ENCODE data around the gene CDHR1. TPM values are rescaled to one million over a fixed set of nuclear protein-coding genes. Genes with fewer than 3 reads are reported as not detected.

The CDHR1 gene
- total RNA-seq (2021) (5.0 to 7.2 TPM (median 6.4 TPM) in 3 replicates), Bru-seq, nascent RNA (percentile 40 among the genes with signal in this experiment)
- long read RNA-seq, experiment 1, full-length matches to known transcripts: 5 of 17 reads
- long read RNA-seq, experiment 1, partial matches to known transcripts: 3 of 17 reads
- long read RNA-seq, experiment 1, other reads (novel, unspliced or antisense): 9 of 17 reads
- long read RNA-seq, experiment 2, full-length matches to known transcripts: 1 of 6 reads
- long read RNA-seq, experiment 2, partial matches to known transcripts: 1 of 6 reads
- long read RNA-seq, experiment 2, other reads (novel, unspliced or antisense): 4 of 6 reads
- long read RNA-seq, experiment 3: 0 reads

DNA sequence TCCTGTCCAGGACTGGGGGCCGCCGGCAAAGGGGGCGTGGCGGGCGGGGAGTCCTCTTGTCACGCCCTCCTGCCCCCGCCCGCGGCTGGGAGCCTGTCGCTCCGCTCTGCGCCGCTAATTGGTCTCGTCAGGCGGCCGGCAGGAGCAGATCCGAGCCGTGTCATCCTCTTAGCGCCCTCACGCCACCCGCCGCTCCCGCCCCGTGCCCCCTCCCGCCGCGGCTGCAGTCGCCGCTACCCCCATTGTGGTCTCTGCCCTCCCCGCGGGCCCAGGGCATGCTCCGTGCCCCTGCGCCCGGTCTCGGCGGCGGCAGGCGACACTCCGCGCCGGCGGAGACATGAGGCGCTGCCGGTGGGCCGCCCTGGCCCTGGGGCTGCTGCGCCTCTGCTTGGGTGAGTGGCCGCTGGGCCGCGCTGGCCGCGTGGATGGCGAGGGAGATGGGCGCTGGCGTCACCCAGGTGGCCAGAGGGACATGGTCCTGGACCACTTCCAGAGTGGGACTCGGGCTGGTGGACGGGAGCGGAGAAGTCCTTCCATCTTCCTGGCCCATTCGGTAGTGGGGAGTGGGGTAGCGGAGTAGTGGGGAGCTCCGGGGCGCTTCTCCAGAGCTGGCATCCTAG, at the start of gene CDHR1:
Gene CDHR1 (plus strand): TSS at position 114 of the 620 bp plus-strand sequence. CDS start 224 bp downstream, at position 338.
- ATAC-seq (peak; percentile 85), DNase-seq (ENCODE audit: low spot score) (peak; percentile 73)
- Mint-ChIP-seq H3K4me3 (peak within 1 kb of the TSS; percentile 68), H3K4me1 (peaks cover 9% of the 10 kb centered on the region; the same call in 1 of the 2 replicates), H3K27ac (no peak within 1 kb of the TSS), H3K9me3 (no peaks in the 10 kb centered on the region), H3K36me3 (no peaks in the 10 kb centered on the region), H3K27me3 (ENCODE audit: low read depth) (peaks cover 57% of the 10 kb centered on the region)
- TF ChIP-seq, protein P1, sequence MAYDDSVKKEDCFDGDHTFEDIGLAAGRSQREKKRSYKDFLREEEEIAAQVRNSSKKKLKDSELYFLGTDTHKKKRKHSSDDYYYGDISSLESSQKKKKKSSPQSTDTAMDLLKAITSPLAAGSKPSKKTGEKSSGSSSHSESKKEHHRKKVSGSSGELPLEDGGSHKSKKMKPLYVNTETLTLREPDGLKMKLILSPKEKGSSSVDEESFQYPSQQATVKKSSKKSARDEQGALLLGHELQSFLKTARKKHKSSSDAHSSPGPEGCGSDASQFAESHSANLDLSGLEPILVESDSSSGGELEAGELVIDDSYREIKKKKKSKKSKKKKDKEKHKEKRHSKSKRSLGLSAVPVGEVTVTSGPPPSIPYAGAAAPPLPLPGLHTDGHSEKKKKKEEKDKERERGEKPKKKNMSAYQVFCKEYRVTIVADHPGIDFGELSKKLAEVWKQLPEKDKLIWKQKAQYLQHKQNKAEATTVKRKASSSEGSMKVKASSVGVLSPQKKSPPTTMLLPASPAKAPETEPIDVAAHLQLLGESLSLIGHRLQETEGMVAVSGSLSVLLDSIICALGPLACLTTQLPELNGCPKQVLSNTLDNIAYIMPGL (CRISPR knock-in tag; IDR thresholded peaks at IDR 0.05): peak; percentile 60; the same call in 1 of the 2 replicates
- TF ChIP-seq ZNF317 (CRISPR knock-in tag; IDR thresholded peaks at IDR 0.05; ENCODE audit: borderline replicate concordance, low read depth) (no peak), ZNF263 (CRISPR knock-in tag; IDR thresholded peaks at IDR 0.05; ENCODE audit: low read depth) (no peak), TEAD1 (CRISPR knock-in tag; IDR thresholded peaks at IDR 0.05) (0 out of 2 replicates have a peak, but pooled peaks have one; percentile 22), SMAD3 (CRISPR knock-in tag; IDR thresholded peaks at IDR 0.05; ENCODE audit: borderline replicate concordance) (no peak), ESRRA (CRISPR knock-in tag; IDR thresholded peaks at IDR 0.05; ENCODE audit: borderline replicate concordance) (no peak; the same call in 1 of the 2 replicates)
- TF ChIP-seq, protein P2, sequence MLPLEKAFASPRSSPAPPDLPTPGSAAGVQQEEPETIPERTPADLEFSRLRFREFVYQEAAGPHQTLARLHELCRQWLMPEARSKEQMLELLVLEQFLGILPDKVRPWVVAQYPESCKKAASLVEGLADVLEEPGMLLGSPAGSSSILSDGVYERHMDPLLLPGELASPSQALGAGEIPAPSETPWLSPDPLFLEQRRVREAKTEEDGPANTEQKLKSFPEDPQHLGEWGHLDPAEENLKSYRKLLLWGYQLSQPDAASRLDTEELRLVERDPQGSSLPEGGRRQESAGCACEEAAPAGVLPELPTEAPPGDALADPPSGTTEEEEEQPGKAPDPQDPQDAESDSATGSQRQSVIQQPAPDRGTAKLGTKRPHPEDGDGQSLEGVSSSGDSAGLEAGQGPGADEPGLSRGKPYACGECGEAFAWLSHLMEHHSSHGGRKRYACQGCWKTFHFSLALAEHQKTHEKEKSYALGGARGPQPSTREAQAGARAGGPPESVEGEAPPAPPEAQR (CRISPR knock-in tag; IDR thresholded peaks at IDR 0.05): no peak
- TF ChIP-seq, protein P3, sequence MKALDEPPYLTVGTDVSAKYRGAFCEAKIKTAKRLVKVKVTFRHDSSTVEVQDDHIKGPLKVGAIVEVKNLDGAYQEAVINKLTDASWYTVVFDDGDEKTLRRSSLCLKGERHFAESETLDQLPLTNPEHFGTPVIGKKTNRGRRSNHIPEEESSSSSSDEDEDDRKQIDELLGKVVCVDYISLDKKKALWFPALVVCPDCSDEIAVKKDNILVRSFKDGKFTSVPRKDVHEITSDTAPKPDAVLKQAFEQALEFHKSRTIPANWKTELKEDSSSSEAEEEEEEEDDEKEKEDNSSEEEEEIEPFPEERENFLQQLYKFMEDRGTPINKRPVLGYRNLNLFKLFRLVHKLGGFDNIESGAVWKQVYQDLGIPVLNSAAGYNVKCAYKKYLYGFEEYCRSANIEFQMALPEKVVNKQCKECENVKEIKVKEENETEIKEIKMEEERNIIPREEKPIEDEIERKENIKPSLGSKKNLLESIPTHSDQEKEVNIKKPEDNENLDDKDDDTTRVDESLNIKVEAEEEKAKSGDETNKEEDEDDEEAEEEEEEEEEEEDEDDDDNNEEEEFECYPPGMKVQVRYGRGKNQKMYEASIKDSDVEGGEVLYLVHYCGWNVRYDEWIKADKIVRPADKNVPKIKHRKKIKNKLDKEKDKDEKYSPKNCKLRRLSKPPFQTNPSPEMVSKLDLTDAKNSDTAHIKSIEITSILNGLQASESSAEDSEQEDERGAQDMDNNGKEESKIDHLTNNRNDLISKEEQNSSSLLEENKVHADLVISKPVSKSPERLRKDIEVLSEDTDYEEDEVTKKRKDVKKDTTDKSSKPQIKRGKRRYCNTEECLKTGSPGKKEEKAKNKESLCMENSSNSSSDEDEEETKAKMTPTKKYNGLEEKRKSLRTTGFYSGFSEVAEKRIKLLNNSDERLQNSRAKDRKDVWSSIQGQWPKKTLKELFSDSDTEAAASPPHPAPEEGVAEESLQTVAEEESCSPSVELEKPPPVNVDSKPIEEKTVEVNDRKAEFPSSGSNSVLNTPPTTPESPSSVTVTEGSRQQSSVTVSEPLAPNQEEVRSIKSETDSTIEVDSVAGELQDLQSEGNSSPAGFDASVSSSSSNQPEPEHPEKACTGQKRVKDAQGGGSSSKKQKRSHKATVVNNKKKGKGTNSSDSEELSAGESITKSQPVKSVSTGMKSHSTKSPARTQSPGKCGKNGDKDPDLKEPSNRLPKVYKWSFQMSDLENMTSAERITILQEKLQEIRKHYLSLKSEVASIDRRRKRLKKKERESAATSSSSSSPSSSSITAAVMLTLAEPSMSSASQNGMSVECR (CRISPR knock-in tag; IDR thresholded peaks at IDR 0.05; ENCODE audit: borderline replicate concordance): 0 out of 2 replicates have a peak, but pooled peaks have one; percentile 6
- TF ChIP-seq, protein P4, sequence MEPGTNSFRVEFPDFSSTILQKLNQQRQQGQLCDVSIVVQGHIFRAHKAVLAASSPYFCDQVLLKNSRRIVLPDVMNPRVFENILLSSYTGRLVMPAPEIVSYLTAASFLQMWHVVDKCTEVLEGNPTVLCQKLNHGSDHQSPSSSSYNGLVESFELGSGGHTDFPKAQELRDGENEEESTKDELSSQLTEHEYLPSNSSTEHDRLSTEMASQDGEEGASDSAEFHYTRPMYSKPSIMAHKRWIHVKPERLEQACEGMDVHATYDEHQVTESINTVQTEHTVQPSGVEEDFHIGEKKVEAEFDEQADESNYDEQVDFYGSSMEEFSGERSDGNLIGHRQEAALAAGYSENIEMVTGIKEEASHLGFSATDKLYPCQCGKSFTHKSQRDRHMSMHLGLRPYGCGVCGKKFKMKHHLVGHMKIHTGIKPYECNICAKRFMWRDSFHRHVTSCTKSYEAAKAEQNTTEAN (CRISPR knock-in tag; IDR thresholded peaks at IDR 0.05): no peak
- TF ChIP-seq, protein P5, sequence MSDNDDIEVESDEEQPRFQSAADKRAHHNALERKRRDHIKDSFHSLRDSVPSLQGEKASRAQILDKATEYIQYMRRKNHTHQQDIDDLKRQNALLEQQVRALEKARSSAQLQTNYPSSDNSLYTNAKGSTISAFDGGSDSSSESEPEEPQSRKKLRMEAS (CRISPR knock-in tag; IDR thresholded peaks at IDR 0.05): no peak
- ChIA-PET POLR2A (no interaction called here), CTCF (interaction anchor here (0.5 to 3.1 kb wide), 6 partner anchors 8 to 62 kb away, joined by 3 to 19 read pairs (median 6); no protein-coding TSS in a partner anchor)

DNA sequence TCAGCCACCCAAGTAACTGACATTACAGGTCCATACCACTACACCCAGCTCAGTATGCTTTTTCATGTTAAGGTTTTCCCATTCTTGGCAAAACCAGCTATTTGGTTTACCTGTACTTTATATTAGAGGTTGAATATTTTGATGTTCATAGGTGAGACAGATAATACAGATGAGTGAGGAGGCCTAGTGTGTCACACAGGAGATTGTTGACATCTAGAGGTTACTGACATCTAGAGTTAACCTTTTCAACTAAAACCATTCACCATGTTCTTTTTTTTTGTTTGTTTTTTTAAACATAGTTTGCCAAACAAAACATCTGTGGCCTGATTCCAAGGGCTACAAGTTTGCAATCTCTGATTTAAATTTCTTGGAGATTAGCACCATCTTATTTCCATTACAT, 47.0 kb upstream of the CDHR1 start:
- CTCF ChIA-PET: interaction anchor here (0.6 to 2.1 kb wide), 29 partner anchors 8 to 1367 kb away, joined by 3 to 75 read pairs (median 5); partner anchors contain the start of genes CDHR1 and GHITM
- H3K9me3 Mint-ChIP-seq: no peaks in the 10 kb centered on the region
- ATAC-seq: no peak
- no peaks in the 10 kb centered on the region for H3K27me3 Mint-ChIP-seq (ENCODE audit: low read depth)
- peaks cover 64% of the 10 kb centered on the region for H3K36me3 Mint-ChIP-seq
- H3K4me3 Mint-ChIP-seq: no peak overlapping the region
- no peaks in the 10 kb centered on the region for H3K4me1 Mint-ChIP-seq
- no peak for DNase-seq (ENCODE audit: low spot score)
- no peak overlapping the region for H3K27ac Mint-ChIP-seq
- POLR2A ChIA-PET: no interaction called here
- no peak for TF ChIP-seq ZBTB21 (CRISPR knock-in tag; IDR thresholded peaks at IDR 0.05; ENCODE audit: borderline replicate concordance)
- TF ChIP-seq NR3C1 (CRISPR knock-in tag; conservative IDR thresholded peaks at IDR 0.05; ENCODE audit: low read depth): no peak
- TF ChIP-seq GTF2I (CRISPR knock-in tag; conservative IDR thresholded peaks at IDR 0.05): no peak
- TF ChIP-seq, protein P4 (CRISPR knock-in tag; IDR thresholded peaks at IDR 0.05): no peak
- TF ChIP-seq, protein P6, sequence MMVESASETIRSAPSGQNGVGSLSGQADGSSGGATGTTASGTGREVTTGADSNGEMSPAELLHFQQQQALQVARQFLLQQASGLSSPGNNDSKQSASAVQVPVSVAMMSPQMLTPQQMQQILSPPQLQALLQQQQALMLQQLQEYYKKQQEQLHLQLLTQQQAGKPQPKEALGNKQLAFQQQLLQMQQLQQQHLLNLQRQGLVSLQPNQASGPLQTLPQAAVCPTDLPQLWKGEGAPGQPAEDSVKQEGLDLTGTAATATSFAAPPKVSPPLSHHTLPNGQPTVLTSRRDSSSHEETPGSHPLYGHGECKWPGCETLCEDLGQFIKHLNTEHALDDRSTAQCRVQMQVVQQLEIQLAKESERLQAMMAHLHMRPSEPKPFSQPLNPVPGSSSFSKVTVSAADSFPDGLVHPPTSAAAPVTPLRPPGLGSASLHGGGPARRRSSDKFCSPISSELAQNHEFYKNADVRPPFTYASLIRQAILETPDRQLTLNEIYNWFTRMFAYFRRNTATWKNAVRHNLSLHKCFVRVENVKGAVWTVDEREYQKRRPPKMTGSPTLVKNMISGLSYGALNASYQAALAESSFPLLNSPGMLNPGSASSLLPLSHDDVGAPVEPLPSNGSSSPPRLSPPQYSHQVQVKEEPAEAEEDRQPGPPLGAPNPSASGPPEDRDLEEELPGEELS (CRISPR knock-in tag; IDR thresholded peaks at IDR 0.05): no peak
- TF ChIP-seq, protein P7, sequence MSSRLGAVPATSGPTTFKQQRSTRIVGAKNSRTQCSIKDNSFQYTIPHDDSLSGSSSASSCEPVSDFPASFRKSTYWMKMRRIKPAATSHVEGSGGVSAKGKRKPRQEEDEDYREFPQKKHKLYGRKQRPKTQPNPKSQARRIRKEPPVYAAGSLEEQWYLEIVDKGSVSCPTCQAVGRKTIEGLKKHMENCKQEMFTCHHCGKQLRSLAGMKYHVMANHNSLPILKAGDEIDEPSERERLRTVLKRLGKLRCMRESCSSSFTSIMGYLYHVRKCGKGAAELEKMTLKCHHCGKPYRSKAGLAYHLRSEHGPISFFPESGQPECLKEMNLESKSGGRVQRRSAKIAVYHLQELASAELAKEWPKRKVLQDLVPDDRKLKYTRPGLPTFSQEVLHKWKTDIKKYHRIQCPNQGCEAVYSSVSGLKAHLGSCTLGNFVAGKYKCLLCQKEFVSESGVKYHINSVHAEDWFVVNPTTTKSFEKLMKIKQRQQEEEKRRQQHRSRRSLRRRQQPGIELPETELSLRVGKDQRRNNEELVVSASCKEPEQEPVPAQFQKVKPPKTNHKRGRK (CRISPR knock-in tag; IDR thresholded peaks at IDR 0.05; ENCODE audit: borderline replicate concordance): no peak
- no peak for TF ChIP-seq PRRX2 (CRISPR knock-in tag; IDR thresholded peaks at IDR 0.05)

All from WTC11 (cell line).